Neural cell (in vitro differentiated cells): ENCODE data around the gene IGSF21.

Experiments used
- POLR2AphosphoS5 ChIP-seq: IDR thresholded peaks from 2 replicates; pipeline ENCODE4 v1.6.1; 2012
- RAD21 ChIP-seq: fragments of 450-650 bp; conservative IDR thresholded peaks from 2 replicates; pipeline ENCODE4 v1.6.1; 2014; ENCODE audit warnings: antibody characterized with exemption, mild to moderate bottlenecking, moderate library complexity
- TF ChIP-seq, protein P1 (sequence below): fragments of 450-650 bp; IDR thresholded peaks from 2 replicates; pipeline ENCODE4 v1.5.1; 2014; ENCODE audit warnings: antibody characterized with exemption, mild to moderate bottlenecking, moderate library complexity; ENCODE audit not compliant: poor library complexity, severe bottlenecking

DNA sequence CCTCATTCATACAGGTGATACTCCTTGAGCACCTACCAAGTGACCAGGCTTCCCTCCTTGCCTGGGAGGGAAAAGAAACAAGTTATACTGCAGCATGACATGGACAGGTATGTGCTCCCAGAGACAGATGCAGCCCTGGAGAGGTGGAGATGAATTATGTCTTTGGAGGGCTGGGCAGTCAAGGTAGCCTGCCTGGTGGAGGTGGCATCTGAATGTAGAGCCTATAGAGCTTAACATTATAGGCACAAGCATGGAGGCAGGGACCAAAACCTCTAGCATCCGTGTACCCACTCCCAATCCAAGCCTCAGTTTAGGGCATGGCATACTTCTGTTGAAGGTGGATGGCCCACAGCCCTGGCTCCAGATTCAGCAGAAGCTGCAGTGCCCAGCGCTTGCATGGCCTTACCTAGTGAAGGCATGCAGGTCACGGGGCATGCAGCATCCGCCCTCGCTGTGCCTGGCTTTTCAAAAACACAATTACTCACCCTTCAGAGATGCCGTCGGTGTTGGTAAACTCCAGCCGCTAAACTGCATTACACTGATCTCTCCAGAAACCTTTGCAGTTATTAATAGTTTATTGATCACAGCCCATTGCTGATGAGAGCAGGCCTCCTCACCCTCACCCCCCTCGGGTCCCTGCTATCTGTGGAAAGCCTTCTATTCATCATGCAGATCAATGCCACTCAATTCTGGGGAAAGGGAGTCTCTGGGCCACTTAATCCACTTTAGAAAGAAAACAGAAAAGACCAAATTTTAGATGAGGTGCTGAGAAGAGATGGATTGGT, 222.1 kb downstream of the IGSF21 start:
- TF ChIP-seq, protein P1, sequence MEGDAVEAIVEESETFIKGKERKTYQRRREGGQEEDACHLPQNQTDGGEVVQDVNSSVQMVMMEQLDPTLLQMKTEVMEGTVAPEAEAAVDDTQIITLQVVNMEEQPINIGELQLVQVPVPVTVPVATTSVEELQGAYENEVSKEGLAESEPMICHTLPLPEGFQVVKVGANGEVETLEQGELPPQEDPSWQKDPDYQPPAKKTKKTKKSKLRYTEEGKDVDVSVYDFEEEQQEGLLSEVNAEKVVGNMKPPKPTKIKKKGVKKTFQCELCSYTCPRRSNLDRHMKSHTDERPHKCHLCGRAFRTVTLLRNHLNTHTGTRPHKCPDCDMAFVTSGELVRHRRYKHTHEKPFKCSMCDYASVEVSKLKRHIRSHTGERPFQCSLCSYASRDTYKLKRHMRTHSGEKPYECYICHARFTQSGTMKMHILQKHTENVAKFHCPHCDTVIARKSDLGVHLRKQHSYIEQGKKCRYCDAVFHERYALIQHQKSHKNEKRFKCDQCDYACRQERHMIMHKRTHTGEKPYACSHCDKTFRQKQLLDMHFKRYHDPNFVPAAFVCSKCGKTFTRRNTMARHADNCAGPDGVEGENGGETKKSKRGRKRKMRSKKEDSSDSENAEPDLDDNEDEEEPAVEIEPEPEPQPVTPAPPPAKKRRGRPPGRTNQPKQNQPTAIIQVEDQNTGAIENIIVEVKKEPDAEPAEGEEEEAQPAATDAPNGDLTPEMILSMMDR, result no peak
- TF ChIP-seq POLR2AphosphoS5 (no peak), RAD21 (no peak)
